Vagina (tissue), 2 donors: ENCODE data around the gene DGCR8. TPM values are rescaled to one million over a fixed set of nuclear protein-coding genes. Genes with fewer than 3 reads are reported as not detected.

Source experiments
- DNase-seq, 2 donors: peaks; one replicate each; pipeline ENCODE4 v3.0.0-alpha.2; 2017; ENCODE audit errors: extremely low spot score in 2 of 2
- H3K27ac ChIP-seq: fragments of 200-600 bp; sonication (generic); one replicate; pipeline ENCODE4 v1.5.1; 2019
- H3K27me3 ChIP-seq: fragments of 200-600 bp; sonication (generic); one replicate; pipeline ENCODE4 v1.5.1; 2019
- H3K36me3 ChIP-seq, 2 donors: fragments of 200-600 bp; sonication (generic); one replicate each; pipeline ENCODE4 v1.5.1; 2017 to 2019
- H3K4me1 ChIP-seq: fragments of 200-600 bp; sonication (generic); one replicate; pipeline ENCODE4 v1.5.1; 2019
- H3K4me3 ChIP-seq, 2 donors: fragments of 200-600 bp; sonication (generic); 1 replicate in 1 of 2; 2 replicates in 1 of 2; pipeline ENCODE4 v1.5.1; 2016 to 2019
- H3K9me3 ChIP-seq: fragments of 200-600 bp; sonication (generic); one replicate; pipeline ENCODE4 v1.5.1; 2019
- CTCF ChIP-seq, 3 experiments: fragments of 450-650 bp in 2 of 3; fragments of 200-600 bp in 1 of 3; sonication (generic) in 1 of 3; IDR thresholded peaks; one replicate each; pipeline ENCODE4 v1.5.1; 2017 to 2019; ENCODE audit warnings: antibody characterized with exemption in 3 of 3, mild to moderate bottlenecking in 2 of 3, moderate library complexity in 2 of 3
- POLR2A ChIP-seq, 2 donors: fragments of 450-650 bp; IDR thresholded peaks; one replicate each; pipeline ENCODE4 v1.6.1; 2017; ENCODE audit warnings: antibody characterized with exemption in 2 of 2, mild to moderate bottlenecking in 2 of 2, moderate library complexity in 2 of 2
- POLR2AphosphoS5 ChIP-seq, 2 donors: sonication (generic); formaldehyde crosslinking; IDR thresholded peaks; one replicate each; pipeline ENCODE4 v1.9.0; 2017; ENCODE audit warnings: antibody characterized with exemption in 2 of 2, mild to moderate bottlenecking in 2 of 2, low read depth in 1 of 2; ENCODE audit not compliant: insufficient read depth in 1 of 2
- intact Hi-C: fragments of 100-400 bp; cut with DNase I; formaldehyde crosslinking; loops from one replicate; pipeline ENCODE4 v1.15.1; 2023
- total RNA-seq: library from RNA; depleted of rRNA; stranded (reverse); fragments of >200 nt; gene quantifications from one replicate; pipeline ENCODE4 v1.2.3, GENCODE V29; 2016

DGCR8 gene
- total RNA-seq, 1 donor from 2014 or later = 27.3 TPM

GRCh38 chr22:20057596-20058268 lies 22.3 kb upstream of the DGCR8 start:
- H3K27ac ChIP-seq = no peak overlapping the region
- H3K36me3 ChIP-seq = peaks cover 0 to 27% of the 10 kb centered on the region in 2 donors
- intact Hi-C loops = no loop called here
- H3K9me3 ChIP-seq = no peaks in the 10 kb centered on the region
- peaks cover 6% of the 10 kb centered on the region for H3K4me1 ChIP-seq
- no peak overlapping the region for H3K4me3 ChIP-seq
- TF ChIP-seq POLR2A (IDR thresholded peaks at IDR 0.05) (no peak), POLR2AphosphoS5 (IDR thresholded peaks at IDR 0.05; ENCODE audit: insufficient read depth in 1 of 2, low read depth in 1 of 2) (no peak), CTCF (IDR thresholded peaks at IDR 0.05) (no peak)
- no peak for DNase-seq
- H3K27me3 ChIP-seq = no peaks in the 10 kb centered on the region

- no peaks in the 10 kb centered on the region for H3K27me3 ChIP-seq
- no peak for DNase-seq
- H3K36me3 ChIP-seq = peaks cover 0 to 23% of the 10 kb centered on the region in 2 donors
- peaks cover 16% of the 10 kb centered on the region for H3K4me1 ChIP-seq
- H3K9me3 ChIP-seq = no peaks in the 10 kb centered on the region
- H3K27ac ChIP-seq = no peak overlapping the region
- intact Hi-C loops = no loop called here
- H3K4me3 ChIP-seq = no peak overlapping the region
- TF ChIP-seq CTCF (IDR thresholded peaks at IDR 0.05) = no peak
- no peak for TF ChIP-seq POLR2AphosphoS5 (IDR thresholded peaks at IDR 0.05; ENCODE audit: insufficient read depth in 1 of 2, low read depth in 1 of 2)
- no peak for TF ChIP-seq POLR2A (IDR thresholded peaks at IDR 0.05)
Measured at GRCh38 chr22:20058989-20059770, 20.9 kb upstream of the DGCR8 start.

GRCh38 chr22:20060700-20061480 lies 19.2 kb upstream of the DGCR8 start:
- H3K9me3 ChIP-seq = no peaks in the 10 kb centered on the region
- TF ChIP-seq CTCF (IDR thresholded peaks at IDR 0.05) (no peak), POLR2A (IDR thresholded peaks at IDR 0.05) (no peak), POLR2AphosphoS5 (IDR thresholded peaks at IDR 0.05; ENCODE audit: insufficient read depth in 1 of 2, low read depth in 1 of 2) (no peak)
- peaks cover 0 to 21% of the 10 kb centered on the region in 2 donors for H3K36me3 ChIP-seq
- H3K4me1 ChIP-seq = peaks cover 16% of the 10 kb centered on the region
- intact Hi-C loops = no loop called here
- H3K27ac ChIP-seq = no peak overlapping the region
- no peak overlapping the region for H3K4me3 ChIP-seq
- DNase-seq = no peak
- H3K27me3 ChIP-seq = no peaks in the 10 kb centered on the region

GRCh38 chr22:20061481-20061861 lies 18.6 kb upstream of the DGCR8 start:
- DNase-seq = no peak
- Histone ChIP-seq H3K36me3 (peaks cover 0 to 15% of the 10 kb centered on the region in 2 donors), H3K27me3 (no peaks in the 10 kb centered on the region), H3K4me3 (no peak overlapping the region), H3K27ac (no peak overlapping the region), H3K4me1 (peaks cover 16% of the 10 kb centered on the region), H3K9me3 (no peaks in the 10 kb centered on the region)
- intact Hi-C loops = no loop called here
- TF ChIP-seq CTCF (IDR thresholded peaks at IDR 0.05) = no peak
